GM12875 (cell line): ENCODE measurements around the gene UACA.

Experiments used
- H3K4me3 ChIP-seq: one replicate; pipeline ENCODE4 v1.5.1; 2011; ENCODE audit warnings: low read depth, low read length, control low read depth
- CTCF ChIP-seq: IDR thresholded peaks from 2 replicates; pipeline ENCODE4 v1.5.1; 2011; ENCODE audit warnings: low read depth, mild to moderate bottlenecking, control low read depth, inconsistent platforms, low read length, moderate library complexity, borderline replicate concordance; ENCODE audit not compliant: insufficient read depth

Gene UACA

GRCh38 chr15:70614221-70614620, 149.1 kb downstream of the UACA start:
- no peak overlapping the region for H3K4me3 ChIP-seq
- no peak for TF ChIP-seq CTCF

GRCh38 chr15:70613271-70613670, 150.1 kb downstream of the UACA start:
- no peak for TF ChIP-seq CTCF

DNA sequence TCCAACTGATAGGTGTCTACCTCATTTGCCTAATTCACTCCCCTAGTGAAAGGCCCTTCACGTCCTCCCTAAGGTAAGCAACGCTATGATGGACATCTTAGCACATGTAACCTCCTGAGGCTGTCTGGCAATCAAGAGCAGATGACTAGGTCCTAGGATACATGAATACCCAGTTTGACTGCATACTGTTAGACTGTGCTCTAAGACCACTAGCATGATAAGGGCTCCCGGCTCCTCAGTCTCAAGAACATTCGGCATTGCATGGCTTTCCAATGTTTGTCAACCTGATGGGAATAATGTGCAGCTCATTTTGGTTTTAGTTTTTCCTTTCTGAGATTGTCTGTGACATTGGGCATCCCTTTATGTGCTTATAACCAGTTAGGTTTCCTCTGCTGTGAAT, 152.1 kb downstream of the UACA start:
- no peak overlapping the region for H3K4me3 ChIP-seq
- TF ChIP-seq CTCF: no peak

More at GRCh38 chr15:70613271-70613670, 150.1 kb downstream of the UACA start:
- no peak overlapping the region for H3K4me3 ChIP-seq

- no peak overlapping the region for H3K4me3 ChIP-seq
- no peak for TF ChIP-seq CTCF
These were observed 152.8 kb downstream of the UACA start for GRCh38 chr15:70610541-70610940.

- no peak for TF ChIP-seq CTCF
- H3K4me3 ChIP-seq: no peak overlapping the region
These were observed 153.5 kb downstream of the UACA start for GRCh38 chr15:70609889-70610288.

- no peak for TF ChIP-seq CTCF
- H3K4me3 ChIP-seq: no peak overlapping the region
These were observed 155.2 kb downstream of the UACA start for GRCh38 chr15:70608144-70608543.

- TF ChIP-seq CTCF: no peak
These were observed 157.6 kb downstream of the UACA start for GRCh38 chr15:70605606-70606410.

More at GRCh38 chr15:70605606-70606410, 157.6 kb downstream of the UACA start:
- H3K4me3 ChIP-seq: no peak overlapping the region
